Upper lobe of left lung (tissue), 6 donors: ENCODE measurements around the gene PHF2. TPM values are rescaled to one million over a fixed set of nuclear protein-coding genes. Genes with fewer than 3 reads are reported as not detected.
A peak's percentile ranks its signal among the peaks of the same experiment; 100 is the strongest.

ENCODE experiments used
- ATAC-seq, 2 donors: fragments of 200-7000 bp; cut with Tn5 transposase; one replicate each; pipeline ENCODE4 v1.9.1; 2022; ENCODE audit warnings: mild to moderate bottlenecking in 2 of 2, moderate library complexity in 2 of 2; ENCODE audit not compliant: low FRiP score in 2 of 2
- DNase-seq, 2 donors: peaks; one replicate each; pipeline ENCODE4 v3.0.0-alpha.2; 2019 to 2020
- H3K27ac ChIP-seq, 4 donors: fragments of 200-600 bp; sonication (generic); one replicate each; pipeline ENCODE4 v1.5.1; 2016 to 2019
- H3K27me3 ChIP-seq, 4 donors: fragments of 200-600 bp; sonication (generic); one replicate each; pipeline ENCODE4 v1.5.1; 2017 to 2019
- H3K36me3 ChIP-seq, 4 donors: fragments of 200-600 bp; sonication (generic); one replicate each; pipeline ENCODE4 v1.5.1; 2016 to 2019
- H3K4me1 ChIP-seq, 4 donors: fragments of 200-600 bp; sonication (generic); one replicate each; pipeline ENCODE4 v1.5.1; 2018 to 2019
- H3K4me3 ChIP-seq, 4 donors: fragments of 200-600 bp; sonication (generic); one replicate each; pipeline ENCODE4 v1.5.1; 2017 to 2019; ENCODE audit warnings: mild to moderate bottlenecking in 2 of 4, moderate library complexity in 1 of 4
- H3K9me3 ChIP-seq, 4 donors: fragments of 200-600 bp; sonication (generic); one replicate each; pipeline ENCODE4 v1.5.1; 2018 to 2019
- EP300 ChIP-seq, 4 donors: sonication (generic); formaldehyde crosslinking; IDR thresholded peaks; one replicate each; pipeline ENCODE4 v1.5.1; 2017; ENCODE audit warnings: antibody characterized with exemption in 4 of 4, control low read depth in 2 of 4
- POLR2A ChIP-seq, 4 donors: fragments of 450-650 bp; IDR thresholded peaks; one replicate each; pipeline ENCODE4 v1.5.1; 2016 to 2017; ENCODE audit warnings: antibody characterized with exemption in 4 of 4, mild to moderate bottlenecking in 2 of 4
- POLR2AphosphoS5 ChIP-seq, 2 donors: sonication (generic); formaldehyde crosslinking; IDR thresholded peaks; one replicate each; pipeline ENCODE4 v1.5.1; 2017; ENCODE audit warnings: antibody characterized with exemption in 2 of 2
- WGBS, 2 donors: methylation state at CpG; one replicate each; pipeline ENCODE4 v1.1.5; 2017 to 2018; 5-methylcytosine and 5-hydroxymethylcytosine counted together
- total RNA-seq, 6 donors: library from RNA; depleted of rRNA in 4 of 6; stranded (reverse); fragments of >200 nt in 4 of 6; gene quantifications; one replicate each; pipeline versions ENCODE4 v1.1.0 to v1.2.1, GENCODE V29; 2016 to 2021
- TF ChIP-seq, protein P1 (sequence below), 6 experiments: fragments of 450-650 bp in 4 of 6; fragments of 200-600 bp in 2 of 6; sonication (generic) in 2 of 6; IDR thresholded peaks; one replicate each; pipeline ENCODE4 v1.5.1; 2016 to 2019; ENCODE audit warnings: antibody characterized with exemption in 6 of 6
- donor health status: DM: no; HTN: no; CAD: no; lungs with moderate emphysema.
- donor health status: DM: no; HTN: yes; CAD: no; lungs with severe emphysema.

The PHF2 gene
- total RNA-seq, 6 donors from 2014 or later: 33.6 to 41.7 (median 37.9) TPM

GRCh38 chr9:93645921-93646639 lies 69.7 kb downstream of the PHF2 start:
- no peaks in the 10 kb centered on the region for H3K27me3 ChIP-seq
- no peaks in the 10 kb centered on the region for H3K4me1 ChIP-seq
- ATAC-seq (no peak), DNase-seq (peak in 1 of 2 donors; percentile 11)
- H3K36me3 ChIP-seq: peaks cover 13 to 87% (median 60%) of the 10 kb centered on the region in 4 donors
- WGBS, 2 donors: 94 to 100% methylated on average over 4 to 12 of the region's 12 CpGs
- H3K27ac ChIP-seq: no peak overlapping the region
- H3K9me3 ChIP-seq: no peaks in the 10 kb centered on the region
- H3K4me3 ChIP-seq: no peak overlapping the region
- TF ChIP-seq EP300 (IDR thresholded peaks at IDR 0.05) (no peak), POLR2A (IDR thresholded peaks at IDR 0.05) (no peak)
- TF ChIP-seq, protein P1, sequence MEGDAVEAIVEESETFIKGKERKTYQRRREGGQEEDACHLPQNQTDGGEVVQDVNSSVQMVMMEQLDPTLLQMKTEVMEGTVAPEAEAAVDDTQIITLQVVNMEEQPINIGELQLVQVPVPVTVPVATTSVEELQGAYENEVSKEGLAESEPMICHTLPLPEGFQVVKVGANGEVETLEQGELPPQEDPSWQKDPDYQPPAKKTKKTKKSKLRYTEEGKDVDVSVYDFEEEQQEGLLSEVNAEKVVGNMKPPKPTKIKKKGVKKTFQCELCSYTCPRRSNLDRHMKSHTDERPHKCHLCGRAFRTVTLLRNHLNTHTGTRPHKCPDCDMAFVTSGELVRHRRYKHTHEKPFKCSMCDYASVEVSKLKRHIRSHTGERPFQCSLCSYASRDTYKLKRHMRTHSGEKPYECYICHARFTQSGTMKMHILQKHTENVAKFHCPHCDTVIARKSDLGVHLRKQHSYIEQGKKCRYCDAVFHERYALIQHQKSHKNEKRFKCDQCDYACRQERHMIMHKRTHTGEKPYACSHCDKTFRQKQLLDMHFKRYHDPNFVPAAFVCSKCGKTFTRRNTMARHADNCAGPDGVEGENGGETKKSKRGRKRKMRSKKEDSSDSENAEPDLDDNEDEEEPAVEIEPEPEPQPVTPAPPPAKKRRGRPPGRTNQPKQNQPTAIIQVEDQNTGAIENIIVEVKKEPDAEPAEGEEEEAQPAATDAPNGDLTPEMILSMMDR (IDR thresholded peaks at IDR 0.05): no peak

DNA sequence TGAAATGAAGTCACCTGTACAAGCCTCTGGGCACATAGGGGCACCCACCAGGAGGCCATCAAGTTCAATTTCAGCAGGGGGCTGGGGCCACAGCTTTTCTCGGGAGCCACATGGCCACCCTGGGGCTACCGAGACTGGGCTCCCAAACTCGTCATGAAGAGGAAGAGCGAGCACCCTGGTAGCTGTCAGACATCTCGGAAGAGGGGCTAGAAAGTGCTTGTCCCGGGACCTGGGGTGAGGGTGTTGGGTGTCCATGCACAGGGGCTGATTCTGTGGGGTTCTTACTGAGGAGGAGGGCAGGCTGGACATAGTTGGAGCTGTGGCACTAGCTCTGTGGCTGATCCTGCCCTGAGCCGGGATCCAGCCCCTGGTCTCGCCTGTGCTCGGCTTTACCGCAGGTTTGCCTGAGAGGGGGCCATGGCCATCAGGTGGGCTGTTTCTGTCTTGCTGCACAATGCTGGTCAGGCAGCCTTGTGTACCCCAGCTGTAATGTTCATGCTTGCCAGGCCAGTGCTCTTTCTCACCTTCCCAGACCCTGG lies 70.3 kb downstream of the PHF2 start:
- H3K9me3 ChIP-seq: no peaks in the 10 kb centered on the region
- no peaks in the 10 kb centered on the region for H3K27me3 ChIP-seq
- no peak overlapping the region for H3K4me3 ChIP-seq
- whole genome bisulfite sequencing, 2 donors: 98% methylated on average over 10 of the region's 10 CpGs; no CpG with 5 or more reads in 1 of the 2 donors
- H3K4me1 ChIP-seq: no peaks in the 10 kb centered on the region
- TF ChIP-seq POLR2AphosphoS5 (IDR thresholded peaks at IDR 0.05): no peak
- TF ChIP-seq, protein P1 (IDR thresholded peaks at IDR 0.05): no peak
- no peak for TF ChIP-seq EP300 (IDR thresholded peaks at IDR 0.05)
- TF ChIP-seq POLR2A (IDR thresholded peaks at IDR 0.05): no peak
- ATAC-seq (no peak), DNase-seq (peak in 1 of 2 donors; percentile 10)
- H3K27ac ChIP-seq: no peak overlapping the region
- H3K36me3 ChIP-seq: peaks cover 13 to 87% (median 66%) of the 10 kb centered on the region in 4 donors

- Histone ChIP-seq H3K27ac (no peak overlapping the region), H3K9me3 (no peaks in the 10 kb centered on the region), H3K27me3 (no peaks in the 10 kb centered on the region), H3K4me1 (no peaks in the 10 kb centered on the region), H3K4me3 (no peak overlapping the region), H3K36me3 (peaks cover 13 to 92% (median 74%) of the 10 kb centered on the region in 4 donors)
- ATAC-seq (no peak), DNase-seq (peak in 1 of 2 donors; percentile 15)
- TF ChIP-seq POLR2AphosphoS5 (IDR thresholded peaks at IDR 0.05) (no peak), EP300 (IDR thresholded peaks at IDR 0.05) (no peak), POLR2A (IDR thresholded peaks at IDR 0.05) (no peak)
- TF ChIP-seq, protein P1 (IDR thresholded peaks at IDR 0.05): no peak
- WGBS, 2 donors: 94% methylated on average over 5 of the region's 5 CpGs
Measured at GRCh38 chr9:93648181-93648580, 71.8 kb downstream of the PHF2 start.

DNA sequence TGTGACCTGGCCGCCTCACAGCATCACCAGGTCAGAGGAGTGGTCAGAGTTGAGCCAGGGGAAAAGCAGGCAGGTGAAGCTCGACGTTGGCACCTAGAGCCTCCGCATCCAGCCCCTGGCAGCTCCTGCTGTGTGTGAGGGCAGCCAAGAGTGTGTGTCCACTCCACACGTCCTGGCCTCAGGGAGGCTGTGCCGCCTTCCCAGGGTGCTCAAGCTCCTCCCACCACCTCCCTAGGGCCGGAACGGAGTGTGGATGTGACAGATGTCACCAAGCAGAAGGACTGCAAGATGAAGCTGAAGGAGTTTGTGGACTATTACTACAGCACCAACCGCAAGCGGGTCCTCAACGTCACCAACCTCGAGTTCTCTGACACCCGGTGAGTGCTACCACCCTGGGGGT lies 72.5 kb downstream of the PHF2 start:
- Histone ChIP-seq H3K4me1 (no peaks in the 10 kb centered on the region), H3K9me3 (no peaks in the 10 kb centered on the region), H3K4me3 (no peak overlapping the region), H3K27ac (no peak overlapping the region), H3K27me3 (no peaks in the 10 kb centered on the region), H3K36me3 (peaks cover 13 to 92% (median 77%) of the 10 kb centered on the region in 4 donors)
- WGBS, 2 donors: 92 to 98% methylated on average over 10 to 13 of the region's 13 CpGs
- no peak for TF ChIP-seq EP300 (IDR thresholded peaks at IDR 0.05)
- TF ChIP-seq, protein P1 (IDR thresholded peaks at IDR 0.05): no peak
- DNase-seq: peak in 1 of 2 donors; percentile 15
- ATAC-seq: no peak
